Measurements from ENCODE around the gene COL25A1.

COL25A1 gene

GRCh38 chr4:109313168-109314133 lies 11.0 kb upstream of the COL25A1 start:
- no peak for DNase-seq (ENCODE audit: low spot score)
- in situ Hi-C loops (cut with MboI; ENCODE audit: low pct_unique_long_range_greater_than_20kb, low sequenced_read_pairs, unreplicated experiment), result loop anchor here (25.0 kb wide), 1 partner anchor 476 kb away; no protein-coding TSS in a partner anchor
- TF ChIP-seq CTCF (IDR thresholded peaks at IDR 0.05; ENCODE audit: extremely low read depth, insufficient read depth, missing control alignments), result no peak

- no peak for DNase-seq (ENCODE audit: low spot score)
- in situ Hi-C loops (cut with MboI; ENCODE audit: low pct_unique_long_range_greater_than_20kb, low sequenced_read_pairs, unreplicated experiment), result loop anchor here (25.0 kb wide), 1 partner anchor 466 kb away; no protein-coding TSS in a partner anchor
- no peak for TF ChIP-seq CTCF (IDR thresholded peaks at IDR 0.05; ENCODE audit: extremely low read depth, insufficient read depth, missing control alignments)
These were observed 660 bp upstream of the COL25A1 start for GRCh38 chr4:109303140-109303496.

- in situ Hi-C loops (cut with MboI; ENCODE audit: low pct_unique_long_range_greater_than_20kb, low sequenced_read_pairs, unreplicated experiment), result loop anchor here (25.0 kb wide), 1 partner anchor 465 kb away; no protein-coding TSS in a partner anchor
- DNase-seq (ENCODE audit: low spot score), result no peak
- TF ChIP-seq CTCF (IDR thresholded peaks at IDR 0.05; ENCODE audit: extremely low read depth, insufficient read depth, missing control alignments), result no peak
These were observed 652 bp downstream of the COL25A1 start for GRCh38 chr4:109301651-109302360.

- TF ChIP-seq CTCF (IDR thresholded peaks at IDR 0.05; ENCODE audit: extremely low read depth, insufficient read depth, missing control alignments), result peak; percentile 41
- in situ Hi-C loops (cut with MboI; ENCODE audit: low pct_unique_long_range_greater_than_20kb, low sequenced_read_pairs, unreplicated experiment), result no loop called here
- DNase-seq (ENCODE audit: low spot score), result no peak
These were observed 4.0 kb downstream of the COL25A1 start for GRCh38 chr4:109298279-109299010.

- in situ Hi-C loops (cut with MboI; ENCODE audit: low pct_unique_long_range_greater_than_20kb, low sequenced_read_pairs, unreplicated experiment), result no loop called here
- TF ChIP-seq CTCF (IDR thresholded peaks at IDR 0.05; ENCODE audit: extremely low read depth, insufficient read depth, missing control alignments), result no peak
- no peak for DNase-seq (ENCODE audit: low spot score)
These were observed 5.9 kb downstream of the COL25A1 start for GRCh38 chr4:109296527-109296926.

- in situ Hi-C loops (cut with MboI; ENCODE audit: low pct_unique_long_range_greater_than_20kb, low sequenced_read_pairs, unreplicated experiment), result no loop called here
- DNase-seq (ENCODE audit: low spot score), result no peak
- TF ChIP-seq CTCF (IDR thresholded peaks at IDR 0.05; ENCODE audit: extremely low read depth, insufficient read depth, missing control alignments), result no peak
These were observed 7.4 kb downstream of the COL25A1 start for GRCh38 chr4:109295081-109295480.

Measured in GM13977 (cell line).